Measurements from ENCODE around the gene SLC26A11.

The SLC26A11 gene

GRCh38 chr17:80220054-80220735 is at the start of gene SLC26A11, which contains the start of gene SGSH:
TSS of gene SLC26A11 (plus strand) at chr17:80220427. CDS start at chr17:80221561, 1,134 bp downstream.
TSS of gene SGSH (minus strand) at chr17:80220333. CDS start at chr17:80220313, 20 bp downstream.
- H3K4me3 Mint-ChIP-seq, result peak within 1 kb of the TSS; percentile 89
- no peaks in the 10 kb centered on the region for H3K9me3 Mint-ChIP-seq
- H3K27me3 Mint-ChIP-seq, result no peaks in the 10 kb centered on the region
- peaks cover 45% of the 10 kb centered on the region for H3K4me1 Mint-ChIP-seq
- H3K27ac Mint-ChIP-seq, result peak within 1 kb of the TSS; percentile 93
- H3K36me3 Mint-ChIP-seq, result peaks cover 2% of the 10 kb centered on the region

GRCh38 chr17:80171681-80172080 is 48.5 kb upstream of the SLC26A11 start:
- Mint-ChIP-seq H3K27me3 (peaks cover 4% of the 10 kb centered on the region), H3K9me3 (no peaks in the 10 kb centered on the region), H3K4me3 (no peak overlapping the region), H3K36me3 (no peaks in the 10 kb centered on the region), H3K4me1 (no peaks in the 10 kb centered on the region), H3K27ac (no peak overlapping the region)

GRCh38 chr17:80173126-80173525 is 47.1 kb upstream of the SLC26A11 start:
- Mint-ChIP-seq H3K9me3 (no peaks in the 10 kb centered on the region), H3K4me3 (no peak overlapping the region), H3K36me3 (no peaks in the 10 kb centered on the region), H3K4me1 (no peaks in the 10 kb centered on the region), H3K27ac (no peak overlapping the region), H3K27me3 (peaks cover 4% of the 10 kb centered on the region)

- Mint-ChIP-seq H3K4me3 (no peak overlapping the region), H3K27ac (no peak overlapping the region), H3K4me1 (no peaks in the 10 kb centered on the region), H3K27me3 (peaks cover 4% of the 10 kb centered on the region), H3K9me3 (no peaks in the 10 kb centered on the region), H3K36me3 (no peaks in the 10 kb centered on the region)
Observed at GRCh38 chr17:80173916-80174315, 46.3 kb upstream of the SLC26A11 start.

GRCh38 chr17:80176757-80177156 is 43.5 kb upstream of the SLC26A11 start:
- Mint-ChIP-seq H3K4me1 (no peaks in the 10 kb centered on the region), H3K9me3 (no peaks in the 10 kb centered on the region), H3K27me3 (peaks cover 2% of the 10 kb centered on the region), H3K4me3 (no peak overlapping the region), H3K27ac (no peak overlapping the region), H3K36me3 (no peaks in the 10 kb centered on the region)

- Mint-ChIP-seq H3K36me3 (no peaks in the 10 kb centered on the region), H3K4me3 (no peak overlapping the region), H3K9me3 (no peaks in the 10 kb centered on the region), H3K4me1 (no peaks in the 10 kb centered on the region), H3K27me3 (peaks cover 2% of the 10 kb centered on the region), H3K27ac (no peak overlapping the region)
Observed at GRCh38 chr17:80177986-80178595, 42.1 kb upstream of the SLC26A11 start.

GRCh38 chr17:80180192-80180591 is 40.0 kb upstream of the SLC26A11 start:
- H3K4me1 Mint-ChIP-seq, result no peaks in the 10 kb centered on the region
- H3K27me3 Mint-ChIP-seq, result peaks cover 2% of the 10 kb centered on the region
- no peak overlapping the region for H3K27ac Mint-ChIP-seq
- H3K9me3 Mint-ChIP-seq, result no peaks in the 10 kb centered on the region
- no peak overlapping the region for H3K4me3 Mint-ChIP-seq
- no peaks in the 10 kb centered on the region for H3K36me3 Mint-ChIP-seq

- Mint-ChIP-seq H3K4me3 (no peak overlapping the region), H3K36me3 (no peaks in the 10 kb centered on the region), H3K27ac (no peak overlapping the region)
Observed at GRCh38 chr17:80181431-80181830, 38.8 kb upstream of the SLC26A11 start.

GRCh38 chr17:80182118-80182844 is 37.9 kb upstream of the SLC26A11 start:
- H3K27ac Mint-ChIP-seq, result no peak overlapping the region
- H3K27me3 Mint-ChIP-seq, result no peaks in the 10 kb centered on the region
- H3K9me3 Mint-ChIP-seq, result no peaks in the 10 kb centered on the region
- no peak overlapping the region for H3K4me3 Mint-ChIP-seq
- H3K36me3 Mint-ChIP-seq, result no peaks in the 10 kb centered on the region
- H3K4me1 Mint-ChIP-seq, result no peaks in the 10 kb centered on the region

More at GRCh38 chr17:80181431-80181830, 38.8 kb upstream of the SLC26A11 start:
- Mint-ChIP-seq H3K27me3 (no peaks in the 10 kb centered on the region), H3K4me1 (no peaks in the 10 kb centered on the region), H3K9me3 (no peaks in the 10 kb centered on the region)

- Mint-ChIP-seq H3K27ac (no peak overlapping the region), H3K9me3 (no peaks in the 10 kb centered on the region), H3K4me3 (no peak overlapping the region), H3K36me3 (no peaks in the 10 kb centered on the region), H3K27me3 (no peaks in the 10 kb centered on the region), H3K4me1 (no peaks in the 10 kb centered on the region)
Observed at GRCh38 chr17:80182845-80183223, 37.4 kb upstream of the SLC26A11 start.

GRCh38 chr17:80183581-80184422 is 36.4 kb upstream of the SLC26A11 start:
- no peak overlapping the region for H3K27ac Mint-ChIP-seq
- H3K27me3 Mint-ChIP-seq, result no peaks in the 10 kb centered on the region
- no peaks in the 10 kb centered on the region for H3K9me3 Mint-ChIP-seq
- no peak overlapping the region for H3K4me3 Mint-ChIP-seq
- H3K4me1 Mint-ChIP-seq, result no peaks in the 10 kb centered on the region
- no peaks in the 10 kb centered on the region for H3K36me3 Mint-ChIP-seq

- Mint-ChIP-seq H3K27me3 (no peaks in the 10 kb centered on the region), H3K4me1 (no peaks in the 10 kb centered on the region), H3K9me3 (no peaks in the 10 kb centered on the region), H3K36me3 (no peaks in the 10 kb centered on the region), H3K27ac (no peak overlapping the region), H3K4me3 (no peak overlapping the region)
Observed at GRCh38 chr17:80184423-80184714, 35.9 kb upstream of the SLC26A11 start.

GRCh38 chr17:80185968-80186367 is 34.3 kb upstream of the SLC26A11 start:
- no peaks in the 10 kb centered on the region for H3K4me1 Mint-ChIP-seq
- no peaks in the 10 kb centered on the region for H3K36me3 Mint-ChIP-seq
- H3K27ac Mint-ChIP-seq, result no peak overlapping the region
- H3K4me3 Mint-ChIP-seq, result no peak overlapping the region
- peaks cover under 1% of the 10 kb centered on the region for H3K27me3 Mint-ChIP-seq
- no peaks in the 10 kb centered on the region for H3K9me3 Mint-ChIP-seq

GRCh38 chr17:80187090-80187489 is 33.1 kb upstream of the SLC26A11 start:
- H3K4me3 Mint-ChIP-seq, result no peak overlapping the region
- no peaks in the 10 kb centered on the region for H3K4me1 Mint-ChIP-seq
- no peaks in the 10 kb centered on the region for H3K36me3 Mint-ChIP-seq
- H3K9me3 Mint-ChIP-seq, result no peaks in the 10 kb centered on the region
- peaks cover 3% of the 10 kb centered on the region for H3K27me3 Mint-ChIP-seq
- no peak overlapping the region for H3K27ac Mint-ChIP-seq

GRCh38 chr17:80187515-80187941 is 32.7 kb upstream of the SLC26A11 start:
- no peak overlapping the region for H3K27ac Mint-ChIP-seq
- no peaks in the 10 kb centered on the region for H3K9me3 Mint-ChIP-seq
- H3K4me1 Mint-ChIP-seq, result no peaks in the 10 kb centered on the region
- H3K36me3 Mint-ChIP-seq, result no peaks in the 10 kb centered on the region
- H3K27me3 Mint-ChIP-seq, result peaks cover 3% of the 10 kb centered on the region
- no peak overlapping the region for H3K4me3 Mint-ChIP-seq

All from activated naive CD4-positive, alpha-beta T cell treated with anti-CD3 and anti-CD28 coated beads, Interleukin-2, amount 50 U/mL, for 24 hours (primary cell).